SU-DHL-6 (cell line): ENCODE measurements around the gene IPCEF1.

Source experiments
- EZH2phosphoT487 ChIP-seq: fragments of 200-600 bp; sonication (generic), shearing (Covaris generic); conservative IDR thresholded peaks from 2 replicates; pipeline ENCODE4 v1.6.1; 2018; ENCODE audit warnings: mild to moderate bottlenecking, antibody characterized with exemption, low read length, moderate library complexity, mixed read lengths
- TF ChIP-seq, protein P1 (sequence below): fragments of 200-600 bp; sonication (generic); IDR thresholded peaks from one replicate; pipeline ENCODE4 v1.5.1; 2017; ENCODE audit warnings: antibody characterized with exemption, mild to moderate bottlenecking, low read length, moderate library complexity; ENCODE audit not compliant: insufficient read depth, poor library complexity, severe bottlenecking

DNA sequence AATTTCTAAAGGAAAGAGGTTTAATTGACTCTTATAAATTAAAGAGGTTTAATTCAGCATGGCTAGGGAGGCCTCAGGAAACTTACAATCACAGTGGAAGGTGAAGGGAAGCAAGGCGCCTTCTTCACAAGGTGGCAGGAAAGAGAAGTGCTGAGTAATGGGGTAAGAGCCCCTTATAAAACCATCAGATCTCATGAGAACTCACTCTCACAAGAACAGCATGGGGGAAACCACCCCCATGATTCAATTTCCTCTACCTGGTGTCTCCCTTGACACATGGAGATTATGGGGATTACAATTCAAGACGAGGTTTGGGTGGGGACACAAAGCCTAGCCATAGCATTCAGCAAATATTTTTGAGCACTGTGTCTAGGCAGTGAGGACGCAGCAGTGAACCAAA, 3.9 kb upstream of the IPCEF1 start:
- TF ChIP-seq, protein P1, sequence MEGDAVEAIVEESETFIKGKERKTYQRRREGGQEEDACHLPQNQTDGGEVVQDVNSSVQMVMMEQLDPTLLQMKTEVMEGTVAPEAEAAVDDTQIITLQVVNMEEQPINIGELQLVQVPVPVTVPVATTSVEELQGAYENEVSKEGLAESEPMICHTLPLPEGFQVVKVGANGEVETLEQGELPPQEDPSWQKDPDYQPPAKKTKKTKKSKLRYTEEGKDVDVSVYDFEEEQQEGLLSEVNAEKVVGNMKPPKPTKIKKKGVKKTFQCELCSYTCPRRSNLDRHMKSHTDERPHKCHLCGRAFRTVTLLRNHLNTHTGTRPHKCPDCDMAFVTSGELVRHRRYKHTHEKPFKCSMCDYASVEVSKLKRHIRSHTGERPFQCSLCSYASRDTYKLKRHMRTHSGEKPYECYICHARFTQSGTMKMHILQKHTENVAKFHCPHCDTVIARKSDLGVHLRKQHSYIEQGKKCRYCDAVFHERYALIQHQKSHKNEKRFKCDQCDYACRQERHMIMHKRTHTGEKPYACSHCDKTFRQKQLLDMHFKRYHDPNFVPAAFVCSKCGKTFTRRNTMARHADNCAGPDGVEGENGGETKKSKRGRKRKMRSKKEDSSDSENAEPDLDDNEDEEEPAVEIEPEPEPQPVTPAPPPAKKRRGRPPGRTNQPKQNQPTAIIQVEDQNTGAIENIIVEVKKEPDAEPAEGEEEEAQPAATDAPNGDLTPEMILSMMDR, result no peak
- no peak for TF ChIP-seq EZH2phosphoT487
